Upper lobe of right lung (tissue), 1 donor: ENCODE measurements around the gene TMEM100. TPM values are rescaled to one million over a fixed set of nuclear protein-coding genes. Genes with fewer than 3 reads are reported as not detected.

ENCODE experiments used
- ATAC-seq: fragments of 200-7000 bp; cut with Tn5 transposase; one replicate; pipeline ENCODE4 v1.9.1; 2020; ENCODE audit warnings: mild to moderate bottlenecking, moderate library complexity
- DNase-seq: peaks from one replicate; pipeline ENCODE4 v3.0.0-alpha.2; 2020
- H3K27ac ChIP-seq: fragments of 200-600 bp; one replicate; pipeline ENCODE4 v1.8.0; 2022
- H3K27me3 ChIP-seq: fragments of 200-600 bp; one replicate; pipeline ENCODE4 v1.8.0; 2022; ENCODE audit warnings: mild to moderate bottlenecking
- H3K36me3 ChIP-seq: fragments of 200-600 bp; one replicate; pipeline ENCODE4 v1.8.0; 2022
- H3K4me1 ChIP-seq: fragments of 200-600 bp; one replicate; pipeline ENCODE4 v1.8.0; 2022
- H3K4me3 ChIP-seq: fragments of 200-600 bp; one replicate; pipeline ENCODE4 v1.8.0; 2022; ENCODE audit warnings: mild to moderate bottlenecking
- H3K9me3 ChIP-seq: fragments of 200-600 bp; one replicate; pipeline ENCODE4 v1.8.0; 2022
- CTCF ChIP-seq: fragments of 200-600 bp; IDR thresholded peaks from one replicate; pipeline ENCODE4 v1.8.0; 2022; ENCODE audit warnings: antibody characterized with exemption
- intact Hi-C: fragments of 100-400 bp; cut with DNase I; formaldehyde crosslinking; loops from one replicate; pipeline ENCODE4 v1.11.0; 2022
- total RNA-seq: library from RNA; stranded (reverse); fragmentation: NEBNext Ultra II Directional; extraction: Animal tissue kit (Norgen Biotek cat#: 25700); gene quantifications from one replicate; pipeline ENCODE4 v1.2.1, GENCODE V29; 2021
- donor health status: DM: no; HTN: yes; CAD: no; lungs with severe emphysema.

Gene TMEM100
- total RNA-seq, 1 donor from 2014 or later: 279 TPM

- no peak for TF ChIP-seq CTCF
- Histone ChIP-seq H3K4me3 (no peak overlapping the region), H3K9me3 (no peaks in the 10 kb centered on the region), H3K4me1 (no peaks in the 10 kb centered on the region), H3K36me3 (no peaks in the 10 kb centered on the region), H3K27me3 (no peaks in the 10 kb centered on the region), H3K27ac (no peak overlapping the region)
- DNase-seq: no peak
- intact Hi-C loops: no loop called here
- ATAC-seq: no peak
These were observed 19.8 kb upstream of the TMEM100 start for GRCh38 chr17:55742272-55743102.

- Histone ChIP-seq H3K9me3 (no peaks in the 10 kb centered on the region), H3K27me3 (no peaks in the 10 kb centered on the region), H3K4me1 (no peaks in the 10 kb centered on the region), H3K27ac (no peak overlapping the region), H3K36me3 (no peaks in the 10 kb centered on the region), H3K4me3 (no peak overlapping the region)
- intact Hi-C loops: no loop called here
- TF ChIP-seq CTCF: no peak
- DNase-seq (no peak), ATAC-seq (no peak)
These were observed 18.7 kb upstream of the TMEM100 start for GRCh38 chr17:55741356-55741700.

GRCh38 chr17:55740511-55741355 lies 18.1 kb upstream of the TMEM100 start:
- Histone ChIP-seq H3K27ac (no peak overlapping the region), H3K9me3 (no peaks in the 10 kb centered on the region), H3K4me3 (no peak overlapping the region), H3K36me3 (no peaks in the 10 kb centered on the region), H3K27me3 (no peaks in the 10 kb centered on the region), H3K4me1 (no peaks in the 10 kb centered on the region)
- no peak for TF ChIP-seq CTCF
- DNase-seq: no peak
- intact Hi-C loops: no loop called here
- no peak for ATAC-seq

GRCh38 chr17:55737976-55738501 lies 15.4 kb upstream of the TMEM100 start:
- no peak for ATAC-seq
- H3K4me3 ChIP-seq: no peak overlapping the region
- H3K36me3 ChIP-seq: no peaks in the 10 kb centered on the region
- TF ChIP-seq CTCF: no peak
- DNase-seq: no peak
- intact Hi-C loops: no loop called here
- peaks cover 4% of the 10 kb centered on the region for H3K4me1 ChIP-seq
- H3K27me3 ChIP-seq: no peaks in the 10 kb centered on the region
- no peaks in the 10 kb centered on the region for H3K9me3 ChIP-seq
- no peak overlapping the region for H3K27ac ChIP-seq

GRCh38 chr17:55735731-55736405 lies 13.2 kb upstream of the TMEM100 start:
- Histone ChIP-seq H3K36me3 (no peaks in the 10 kb centered on the region), H3K9me3 (no peaks in the 10 kb centered on the region), H3K27me3 (no peaks in the 10 kb centered on the region), H3K4me3 (no peak overlapping the region), H3K27ac (no peak overlapping the region), H3K4me1 (peaks cover 11% of the 10 kb centered on the region)
- peak; percentile 68 for TF ChIP-seq CTCF
- intact Hi-C loops: no loop called here
- ATAC-seq: peak; percentile 60
- no peak for DNase-seq
